ENCODE measurements around the gene SESN1.
A peak's percentile ranks its signal among the peaks of the same experiment; 100 is the strongest.

The SESN1 gene

DNA sequence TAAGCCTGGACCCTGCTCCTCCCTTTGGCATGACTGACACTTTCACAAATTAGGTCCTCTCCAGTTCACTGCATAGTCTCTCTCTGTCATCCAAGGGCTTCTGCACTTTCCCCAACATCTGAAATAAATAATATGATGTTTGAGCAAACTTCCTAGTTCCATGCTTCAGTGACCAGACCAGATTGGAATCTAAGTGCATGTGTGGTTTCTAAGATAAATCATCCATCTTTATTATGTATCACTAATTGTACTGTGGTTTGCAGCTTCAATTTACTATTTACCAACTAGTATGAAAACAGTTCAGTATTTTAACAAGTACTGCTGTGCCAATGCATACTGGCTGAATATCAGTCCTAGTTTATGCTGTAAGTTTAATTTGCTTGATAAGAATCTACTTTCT, 18.7 kb downstream of the SESN1 start:
- no peak for TF ChIP-seq ZC3H10 (CRISPR knock-in tag; IDR thresholded peaks at IDR 0.05)
- TF ChIP-seq, protein P1, sequence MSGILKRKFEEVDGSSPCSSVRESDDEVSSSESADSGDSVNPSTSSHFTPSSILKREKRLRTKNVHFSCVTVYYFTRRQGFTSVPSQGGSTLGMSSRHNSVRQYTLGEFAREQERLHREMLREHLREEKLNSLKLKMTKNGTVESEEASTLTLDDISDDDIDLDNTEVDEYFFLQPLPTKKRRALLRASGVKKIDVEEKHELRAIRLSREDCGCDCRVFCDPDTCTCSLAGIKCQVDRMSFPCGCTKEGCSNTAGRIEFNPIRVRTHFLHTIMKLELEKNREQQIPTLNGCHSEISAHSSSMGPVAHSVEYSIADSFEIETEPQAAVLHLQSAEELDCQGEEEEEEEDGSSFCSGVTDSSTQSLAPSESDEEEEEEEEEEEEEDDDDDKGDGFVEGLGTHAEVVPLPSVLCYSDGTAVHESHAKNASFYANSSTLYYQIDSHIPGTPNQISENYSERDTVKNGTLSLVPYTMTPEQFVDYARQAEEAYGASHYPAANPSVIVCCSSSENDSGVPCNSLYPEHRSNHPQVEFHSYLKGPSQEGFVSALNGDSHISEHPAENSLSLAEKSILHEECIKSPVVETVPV (CRISPR knock-in tag; IDR thresholded peaks at IDR 0.05), result no peak
- TF ChIP-seq ZNF70 (CRISPR knock-in tag; IDR thresholded peaks at IDR 0.05), result peak; percentile 52; the same call in 1 of the 2 replicates
- no peak for TF ChIP-seq TOX (CRISPR knock-in tag; IDR thresholded peaks at IDR 0.05; ENCODE audit: borderline replicate concordance)
- ATAC-seq, result peak; percentile 84

DNA sequence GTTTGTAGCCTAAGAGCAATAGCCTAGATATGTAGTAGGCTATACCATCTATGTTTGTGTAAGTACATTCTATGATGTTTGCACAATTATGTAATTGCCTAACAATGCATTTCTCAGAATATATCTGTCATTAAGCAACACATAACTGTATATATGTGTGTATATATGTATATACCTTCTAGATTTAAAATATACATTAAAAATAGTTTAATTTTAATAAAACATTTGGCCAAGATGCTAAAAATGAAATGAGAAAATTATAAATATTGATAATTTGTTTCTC, 20.6 kb downstream of the SESN1 start:
- ATAC-seq, result no peak
- TF ChIP-seq BACH2 (CRISPR knock-in tag; IDR thresholded peaks at IDR 0.05; ENCODE audit: borderline replicate concordance) (no peak), ZFP3 (CRISPR knock-in tag; IDR thresholded peaks at IDR 0.05) (no peak), OSR1 (CRISPR knock-in tag; IDR thresholded peaks at IDR 0.05) (no peak), CREB5 (CRISPR knock-in tag; IDR thresholded peaks at IDR 0.05; ENCODE audit: low read depth) (no peak), SNAI2 (CRISPR knock-in tag; IDR thresholded peaks at IDR 0.05) (no peak), ZNF70 (CRISPR knock-in tag; IDR thresholded peaks at IDR 0.05) (no peak), TSHZ2 (CRISPR knock-in tag; IDR thresholded peaks at IDR 0.05) (no peak), GLIS3 (CRISPR knock-in tag; IDR thresholded peaks at IDR 0.05) (no peak), PPARA (CRISPR knock-in tag; IDR thresholded peaks at IDR 0.05; ENCODE audit: borderline replicate concordance) (no peak), ISL1 (CRISPR knock-in tag; IDR thresholded peaks at IDR 0.05) (no peak), TCF4 (CRISPR knock-in tag; IDR thresholded peaks at IDR 0.05; ENCODE audit: borderline replicate concordance) (no peak), ZNF565 (CRISPR knock-in tag; conservative IDR thresholded peaks at IDR 0.05; ENCODE audit: low read depth) (no peak)
- TF ChIP-seq, protein P1 (CRISPR knock-in tag; IDR thresholded peaks at IDR 0.05), result no peak

DNA sequence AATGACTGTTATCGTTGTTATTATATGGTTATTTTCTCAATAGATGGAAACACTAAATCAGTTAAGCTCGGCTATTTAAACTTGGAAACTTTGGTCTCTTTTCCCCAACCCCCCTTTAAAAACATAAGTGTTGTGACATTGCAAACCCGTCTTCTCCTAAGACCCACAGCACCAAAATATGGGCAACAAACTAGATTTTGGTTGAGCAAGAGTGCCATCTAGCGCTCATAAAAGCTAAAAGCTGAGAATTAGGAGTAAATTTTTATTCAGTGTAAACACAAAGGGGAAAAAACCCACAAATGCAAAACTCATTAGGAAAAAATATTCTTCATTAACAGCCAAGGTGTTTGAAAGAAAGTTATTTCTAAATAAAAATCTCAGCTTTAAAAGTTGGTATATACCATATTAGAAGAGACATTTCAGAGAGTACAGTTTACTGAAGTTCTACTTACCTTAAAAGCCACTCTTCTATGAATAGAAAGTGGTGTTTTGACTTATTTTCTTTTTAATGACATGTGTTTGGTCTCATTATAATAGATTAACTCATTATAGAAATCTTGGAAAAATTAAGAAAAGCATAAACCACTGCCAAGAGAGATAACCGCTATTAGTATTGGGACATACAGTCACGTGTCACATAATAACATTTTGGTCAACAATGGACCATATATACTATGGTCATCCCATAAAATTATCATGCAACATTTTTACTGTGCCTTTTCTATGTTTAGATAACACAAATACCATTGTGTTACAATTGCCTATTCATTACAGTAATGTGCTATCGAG, 21.1 kb downstream of the SESN1 start:
- peak; percentile 66 for ATAC-seq
- TF ChIP-seq SNAI2 (CRISPR knock-in tag; IDR thresholded peaks at IDR 0.05), result no peak
- no peak for TF ChIP-seq ZNF70 (CRISPR knock-in tag; IDR thresholded peaks at IDR 0.05)
- no peak for TF ChIP-seq RARB (CRISPR knock-in tag; IDR thresholded peaks at IDR 0.05)
- no peak for TF ChIP-seq PPARA (CRISPR knock-in tag; IDR thresholded peaks at IDR 0.05; ENCODE audit: borderline replicate concordance)
- no peak for TF ChIP-seq ZFP3 (CRISPR knock-in tag; IDR thresholded peaks at IDR 0.05)
- TF ChIP-seq CSDC2 (CRISPR knock-in tag; IDR thresholded peaks at IDR 0.05), result no peak
- no peak for TF ChIP-seq ARNTL (CRISPR knock-in tag; IDR thresholded peaks at IDR 0.05; ENCODE audit: borderline replicate concordance, low read depth)
- no peak for TF ChIP-seq ZNF8 (CRISPR knock-in tag; IDR thresholded peaks at IDR 0.05)
- TF ChIP-seq, protein P2, sequence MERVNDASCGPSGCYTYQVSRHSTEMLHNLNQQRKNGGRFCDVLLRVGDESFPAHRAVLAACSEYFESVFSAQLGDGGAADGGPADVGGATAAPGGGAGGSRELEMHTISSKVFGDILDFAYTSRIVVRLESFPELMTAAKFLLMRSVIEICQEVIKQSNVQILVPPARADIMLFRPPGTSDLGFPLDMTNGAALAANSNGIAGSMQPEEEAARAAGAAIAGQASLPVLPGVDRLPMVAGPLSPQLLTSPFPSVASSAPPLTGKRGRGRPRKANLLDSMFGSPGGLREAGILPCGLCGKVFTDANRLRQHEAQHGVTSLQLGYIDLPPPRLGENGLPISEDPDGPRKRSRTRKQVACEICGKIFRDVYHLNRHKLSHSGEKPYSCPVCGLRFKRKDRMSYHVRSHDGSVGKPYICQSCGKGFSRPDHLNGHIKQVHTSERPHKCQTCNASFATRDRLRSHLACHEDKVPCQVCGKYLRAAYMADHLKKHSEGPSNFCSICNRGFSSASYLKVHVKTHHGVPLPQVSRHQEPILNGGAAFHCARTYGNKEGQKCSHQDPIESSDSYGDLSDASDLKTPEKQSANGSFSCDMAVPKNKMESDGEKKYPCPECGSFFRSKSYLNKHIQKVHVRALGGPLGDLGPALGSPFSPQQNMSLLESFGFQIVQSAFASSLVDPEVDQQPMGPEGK (CRISPR knock-in tag; IDR thresholded peaks at IDR 0.05; ENCODE audit: borderline replicate concordance), result no peak
